HUES48 (cell line): Measurements from ENCODE around the gene MCF2L2.

Experiments used
- H3K27ac ChIP-seq: one replicate; pipeline ENCODE4 v1.7.0; 2013; ENCODE audit warnings: low read depth, low read length, inconsistent platforms
- H3K27me3 ChIP-seq: 2 replicates; pipeline ENCODE4 v1.6.1; 2013; ENCODE audit warnings: mild to moderate bottlenecking, low read length; ENCODE audit not compliant: control insufficient read depth, insufficient read depth
- H3K36me3 ChIP-seq: 2 replicates; pipeline ENCODE4 v1.6.1; 2013; ENCODE audit warnings: low read length; ENCODE audit not compliant: control insufficient read depth, insufficient read depth
- H3K4me1 ChIP-seq: 2 replicates; pipeline ENCODE4 v1.6.1; 2013; ENCODE audit warnings: mild to moderate bottlenecking, low read length; ENCODE audit not compliant: control insufficient read depth, insufficient read depth
- H3K4me3 ChIP-seq: 2 replicates; pipeline ENCODE4 v1.5.1; 2013; ENCODE audit warnings: mild to moderate bottlenecking, low read depth, low read length
- H3K9ac ChIP-seq: 2 replicates; pipeline ENCODE4 v1.6.1; 2013; ENCODE audit warnings: mild to moderate bottlenecking, low read depth, low read length, moderate library complexity
- H3K9me3 ChIP-seq: 2 replicates; pipeline ENCODE4 v1.6.1; 2013; ENCODE audit warnings: low read length; ENCODE audit not compliant: control insufficient read depth, insufficient read depth

The MCF2L2 gene

GRCh38 chr3:183254487-183255347 is 173.7 kb downstream of the MCF2L2 start:
- Histone ChIP-seq H3K9me3 (no peaks in the 10 kb centered on the region), H3K9ac (peak overlapping the region; percentile 77), H3K4me1 (peaks cover 14% of the 10 kb centered on the region), H3K27me3 (peaks cover 38% of the 10 kb centered on the region), H3K27ac (peak overlapping the region; percentile 59), H3K4me3 (peak overlapping the region; percentile 84), H3K36me3 (no peaks in the 10 kb centered on the region)

GRCh38 chr3:183253528-183254486 is 174.6 kb downstream of the MCF2L2 start:
- no peaks in the 10 kb centered on the region for H3K36me3 ChIP-seq
- H3K4me1 ChIP-seq: peaks cover 22% of the 10 kb centered on the region
- no peaks in the 10 kb centered on the region for H3K9me3 ChIP-seq
- H3K27me3 ChIP-seq: peaks cover 38% of the 10 kb centered on the region
- H3K4me3 ChIP-seq: peak overlapping the region; percentile 84
- H3K9ac ChIP-seq: peak overlapping the region; percentile 77
- H3K27ac ChIP-seq: peak overlapping the region; percentile 59

GRCh38 chr3:183252973-183253527 is 175.4 kb downstream of the MCF2L2 start, which contains the start of gene B3GNT5:
B3GNT5 (plus strand) TSS chr3:183253253; CDS start chr3:183269799, 16,546 bp downstream.
- H3K27ac ChIP-seq: peak within 1 kb of the TSS; percentile 59
- H3K4me1 ChIP-seq: peaks cover 26% of the 10 kb centered on the region
- peaks cover 38% of the 10 kb centered on the region for H3K27me3 ChIP-seq
- peak within 1 kb of the TSS; percentile 84 for H3K4me3 ChIP-seq
- H3K9me3 ChIP-seq: no peaks in the 10 kb centered on the region
- H3K9ac ChIP-seq: peak within 1 kb of the TSS; percentile 77
- H3K36me3 ChIP-seq: no peaks in the 10 kb centered on the region

DNA sequence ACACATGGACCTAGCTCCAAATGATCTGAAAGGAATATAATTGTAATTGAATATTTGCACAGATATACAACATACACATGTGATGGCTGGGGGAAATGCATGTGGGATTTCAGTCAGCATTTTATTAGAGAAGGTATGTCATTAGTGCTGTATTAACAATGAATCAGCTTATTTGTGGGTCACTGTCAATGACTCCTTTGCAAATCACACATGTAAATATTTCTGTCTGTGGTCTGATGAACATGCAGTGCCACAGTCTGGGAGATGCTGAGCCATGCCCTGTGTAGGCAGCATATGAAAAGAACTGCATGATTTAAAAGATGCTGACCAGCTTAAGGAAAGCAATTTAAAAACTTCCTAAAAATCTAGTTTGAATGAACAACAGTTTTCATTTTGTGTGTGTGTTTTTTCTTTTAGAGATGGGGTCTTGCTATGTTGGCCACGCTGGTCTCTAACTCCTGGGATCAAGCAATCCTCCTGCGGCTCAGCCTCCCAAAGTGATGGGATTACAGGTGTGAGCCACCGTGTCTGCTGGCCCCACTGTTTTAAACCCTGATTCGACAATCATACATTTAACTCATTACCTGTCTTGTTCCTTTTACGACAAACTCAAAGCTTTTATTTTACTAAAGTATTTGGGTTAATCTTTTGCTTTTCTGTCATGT is 176.2 kb downstream of the MCF2L2 start:
- H3K27me3 ChIP-seq: peaks cover 38% of the 10 kb centered on the region
- no peaks in the 10 kb centered on the region for H3K9me3 ChIP-seq
- peak overlapping the region; percentile 84 for H3K4me3 ChIP-seq
- H3K27ac ChIP-seq: no peak overlapping the region
- H3K36me3 ChIP-seq: no peaks in the 10 kb centered on the region
- H3K4me1 ChIP-seq: peaks cover 27% of the 10 kb centered on the region
- no peak overlapping the region for H3K9ac ChIP-seq

- H3K9me3 ChIP-seq: no peaks in the 10 kb centered on the region
- H3K27ac ChIP-seq: no peak overlapping the region
- H3K4me1 ChIP-seq: peaks cover 21% of the 10 kb centered on the region
- H3K27me3 ChIP-seq: peaks cover 26% of the 10 kb centered on the region
- H3K36me3 ChIP-seq: no peaks in the 10 kb centered on the region
- no peak overlapping the region for H3K9ac ChIP-seq
- H3K4me3 ChIP-seq: no peak overlapping the region
These were observed 179.3 kb downstream of the MCF2L2 start for GRCh38 chr3:183249006-183249718.

DNA sequence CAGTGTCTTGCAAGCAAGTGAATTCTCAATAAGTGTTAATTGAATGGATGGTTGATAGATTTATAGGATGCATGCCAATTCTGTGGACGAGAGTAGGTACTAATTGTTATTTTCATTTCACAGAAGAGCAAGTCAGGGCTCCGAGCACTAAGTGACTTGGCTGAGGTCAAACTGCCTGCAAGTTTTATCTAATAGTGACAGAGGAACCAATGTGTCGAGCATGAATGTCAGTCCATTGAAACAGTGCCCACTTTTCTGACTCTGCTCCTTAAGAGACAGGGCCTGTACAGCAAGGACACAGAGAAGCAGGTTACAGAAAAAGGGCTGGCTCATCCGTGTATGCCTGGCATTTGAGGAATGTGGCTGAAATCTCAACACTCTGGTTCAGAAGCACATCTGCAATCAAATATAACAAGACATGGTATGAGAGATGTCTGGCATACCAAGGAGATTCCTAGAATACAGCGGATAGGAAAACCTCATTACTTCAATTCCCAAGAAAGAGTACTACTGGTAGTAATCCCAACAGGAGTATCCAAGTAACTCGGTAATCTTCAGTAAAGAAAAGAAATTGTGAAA is 181.3 kb downstream of the MCF2L2 start:
- peaks cover 9% of the 10 kb centered on the region for H3K27me3 ChIP-seq

GRCh38 chr3:183244981-183245476 is 183.4 kb downstream of the MCF2L2 start:
- H3K4me3 ChIP-seq: no peak overlapping the region
- H3K27me3 ChIP-seq: no peaks in the 10 kb centered on the region
- H3K27ac ChIP-seq: no peak overlapping the region
- no peak overlapping the region for H3K9ac ChIP-seq
- H3K4me1 ChIP-seq: peaks cover 19% of the 10 kb centered on the region
- H3K36me3 ChIP-seq: no peaks in the 10 kb centered on the region
- peaks cover 12% of the 10 kb centered on the region for H3K9me3 ChIP-seq

More for the DNA sequence above, 181.3 kb downstream of the MCF2L2 start:
- Histone ChIP-seq H3K4me3 (no peak overlapping the region), H3K27ac (no peak overlapping the region), H3K9ac (no peak overlapping the region), H3K9me3 (peaks cover 8% of the 10 kb centered on the region), H3K36me3 (no peaks in the 10 kb centered on the region), H3K4me1 (peaks cover 19% of the 10 kb centered on the region)

GRCh38 chr3:183244219-183244618 is 184.2 kb downstream of the MCF2L2 start:
- peaks cover 12% of the 10 kb centered on the region for H3K9me3 ChIP-seq
- no peaks in the 10 kb centered on the region for H3K27me3 ChIP-seq
- no peak overlapping the region for H3K27ac ChIP-seq
- H3K4me3 ChIP-seq: no peak overlapping the region
- H3K4me1 ChIP-seq: peaks cover 15% of the 10 kb centered on the region
- no peaks in the 10 kb centered on the region for H3K36me3 ChIP-seq
- H3K9ac ChIP-seq: no peak overlapping the region

- Histone ChIP-seq H3K4me3 (no peak overlapping the region), H3K36me3 (no peaks in the 10 kb centered on the region), H3K9ac (no peak overlapping the region), H3K27me3 (no peaks in the 10 kb centered on the region), H3K9me3 (peaks cover 12% of the 10 kb centered on the region), H3K27ac (no peak overlapping the region), H3K4me1 (peaks cover 7% of the 10 kb centered on the region; the same call in 1 of the 2 replicates)
These were observed 186.0 kb downstream of the MCF2L2 start for GRCh38 chr3:183242431-183242830.
